Airway epithelial cell (primary cell): ENCODE results near the gene LDHD. TPM values are rescaled to one million over a fixed set of nuclear protein-coding genes. Genes with fewer than 3 reads are reported as not detected.

Experiments
- total RNA-seq: library from RNA; depleted of rRNA; stranded (reverse); fragments of >200 nt; gene quantifications from 2 replicates; pipeline ENCODE4 v1.2.3, GENCODE V29; 2015

Gene LDHD
- 0.14 and 0.56 TPM in 2 replicates for total RNA-seq

DNA sequence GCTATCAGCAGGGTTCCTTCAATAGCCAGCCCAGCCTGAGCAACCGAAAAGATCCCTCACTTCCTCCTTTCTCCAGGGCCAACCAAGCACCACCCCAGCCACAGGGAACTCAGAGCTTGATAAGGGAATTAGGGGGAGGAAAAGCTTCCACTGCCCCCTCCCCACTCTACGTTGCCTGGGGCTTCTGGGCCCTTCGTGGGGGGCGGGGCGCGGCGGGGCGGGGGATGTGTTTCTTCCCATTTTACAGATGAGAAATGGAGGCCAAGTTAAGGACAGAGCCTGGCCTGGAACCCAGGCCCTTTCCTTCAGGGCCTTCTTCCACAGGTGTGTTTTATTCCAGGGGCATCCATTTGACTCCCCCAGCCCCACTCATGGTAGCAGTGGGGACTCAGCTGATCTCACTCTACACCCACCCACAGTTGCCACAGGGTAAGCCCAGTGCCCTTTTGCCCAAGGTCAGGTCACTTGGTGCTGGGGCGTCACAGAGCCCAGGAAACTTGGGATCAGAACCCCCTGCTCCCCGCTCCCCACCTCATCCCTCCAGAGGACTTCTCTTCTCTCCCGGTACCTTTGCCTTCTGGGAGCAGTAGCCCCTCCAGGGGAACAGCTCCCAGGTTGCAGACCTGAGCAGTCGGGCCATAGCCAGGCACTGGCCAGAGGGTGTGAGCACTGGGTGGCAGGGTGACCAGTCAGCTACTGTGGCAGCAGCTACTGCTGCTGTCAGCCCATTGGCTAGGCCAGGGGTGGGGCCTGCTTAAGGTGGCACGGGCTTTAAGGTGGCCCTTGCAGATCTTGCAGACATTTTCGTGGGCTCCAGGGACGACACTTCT is at the start of gene LDHD:
TSS of gene LDHD (minus strand) at position 700 of the 830 bp plus-strand sequence. CDS start at position 640, 60 bp downstream.

DNA sequence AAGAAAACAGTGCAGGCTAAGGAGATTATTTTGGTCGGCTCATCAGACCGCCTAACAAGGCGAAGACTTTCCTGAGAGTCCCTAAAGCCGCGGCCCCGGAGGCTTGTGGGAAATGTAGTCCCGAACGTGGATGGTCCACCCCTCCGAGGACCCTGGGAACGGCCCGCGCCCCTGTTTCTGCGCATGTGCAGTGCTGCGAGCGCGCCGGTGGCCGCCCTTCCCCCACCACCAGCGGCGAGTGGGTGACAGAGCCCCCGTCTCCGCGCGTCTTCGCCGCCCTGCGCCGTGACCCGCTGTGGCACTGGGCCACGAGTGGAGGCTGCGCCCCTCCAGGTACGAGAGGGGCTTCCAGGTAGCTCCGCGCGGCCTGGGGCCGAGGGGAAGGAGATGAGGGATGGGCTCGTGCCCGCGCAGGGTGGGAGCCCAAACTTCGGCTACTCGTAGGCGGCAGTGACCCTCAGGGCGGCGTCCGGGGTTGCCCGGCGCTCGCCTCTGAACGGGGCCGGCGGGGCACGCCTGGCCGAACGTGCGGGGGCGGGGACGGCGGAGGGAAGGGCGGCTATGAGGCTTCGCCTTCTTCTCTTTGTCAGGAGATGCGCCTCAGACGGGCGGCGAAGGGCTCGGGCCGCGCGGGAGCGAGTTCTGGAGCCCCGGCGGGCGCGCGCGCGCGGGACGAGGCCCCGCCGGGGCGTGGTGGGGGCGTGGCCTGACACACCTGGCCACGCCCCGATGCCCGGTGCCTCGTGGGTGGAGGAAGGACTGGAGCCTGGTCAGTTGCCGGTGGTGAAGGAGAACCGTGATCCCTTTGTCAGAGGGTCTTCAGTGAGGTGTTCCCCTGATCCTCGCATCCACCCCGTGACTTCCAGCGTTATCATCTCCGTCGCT is 32.0 kb upstream of the LDHD start, which contains the start of gene ZFP1:
TSS of gene ZFP1 (plus strand) at position 214 of the 885 bp plus-strand sequence. CDS start 4,428 bp downstream, outside the sequence.

Other genes with a start within 250 kb of the LDHD start
- gene WDR59, start 131.7 kb downstream of the LDHD start, total RNA-seq: 16.3 and 21.0 TPM in 2 replicates
- 31.8 and 34.6 TPM in 2 replicates for gene ZNRF1, start 117.8 kb downstream of the LDHD start, total RNA-seq
- gene ZFP1, start 31.7 kb upstream of the LDHD start, total RNA-seq: 5.7 and 8.3 TPM in 2 replicates
- gene CTRB2, start 90.4 kb upstream of the LDHD start, total RNA-seq: not detected in 2 replicates
- not detected in 2 replicates for gene CTRB1, start 102.2 kb upstream of the LDHD start, total RNA-seq
- gene BCAR1, start 134.8 kb upstream of the LDHD start, total RNA-seq: 53.8 and 68.1 TPM in 2 replicates